H1 (cell line): ENCODE results near the gene EEF1A2. TPM values are rescaled to one million over a fixed set of nuclear protein-coding genes. Genes with fewer than 3 reads are reported as not detected.

Experiments
- ASH2L ChIP-seq: fragments of 200-600, 300-600 bp; sonication (generic); IDR thresholded peaks from one replicate; pipeline ENCODE4 v1.7.1; 2017; ENCODE audit warnings: low read length
- CTBP2 ChIP-seq: IDR thresholded peaks from 2 replicates; pipeline ENCODE4 v1.7.0; 2011; ENCODE audit warnings: borderline replicate concordance, mild to moderate bottlenecking, moderate library complexity, mixed read lengths, low read length; ENCODE audit not compliant: insufficient read depth, insufficient read length
- PHF8 ChIP-seq: fragments of 200-600 bp; sonication (generic); conservative IDR thresholded peaks from 2 replicates; pipeline ENCODE4 v1.7.1; 2012; ENCODE audit warnings: low read depth, mild to moderate bottlenecking, inconsistent platforms, low read length, moderate library complexity
- SIN3A ChIP-seq, 2 experiments: IDR thresholded peaks in 1 of 2; conservative IDR thresholded peaks in 1 of 2; 2 replicates each; pipeline ENCODE4 v1.6.1; 2011 to 2012; ENCODE audit warnings: low read length in 2 of 2, improper control_type of control experiment in 1 of 2, low read depth in 1 of 2, mild to moderate bottlenecking in 1 of 2
- TBP ChIP-seq: IDR thresholded peaks from 2 replicates; pipeline ENCODE4 v1.6.1; 2011; ENCODE audit warnings: low read depth, low read length, improper control_type of control experiment
- polyA plus RNA-seq, 7 experiments: library from polyadenylated mRNA; depleted of rRNA in 3 of 7; stranded (reverse) in 5 of 7; unstranded in 2 of 7; fragments of >200 nt in 5 of 7; fragments of 200-250 nt in 2 of 7; gene quantifications; 1 replicate in 5 of 7; 2 replicates in 1 of 7; 4 replicates in 1 of 7; pipeline versions ENCODE4 v1.2.1 to v1.2.3, GENCODE V29; 2011 to 2013; ENCODE audit warnings: missing spikeins in 2 of 7, mixed read lengths in 2 of 7
- total RNA-seq: library from RNA; stranded (reverse); fragmentation: NEBNext Ultra II Directional; extraction: Animal tissue kit (Norgen Biotek cat#: 25700); gene quantifications from 2 replicates; pipeline ENCODE4 v1.2.1, GENCODE V29; 2021

The EEF1A2 gene
- total and polyA plus RNA-seq, 2 of the 8 experiments (the other 6 are each of a cell fraction or from before 2014, with no cell fraction given), result 7.4 to 25.8 TPM

DNA sequence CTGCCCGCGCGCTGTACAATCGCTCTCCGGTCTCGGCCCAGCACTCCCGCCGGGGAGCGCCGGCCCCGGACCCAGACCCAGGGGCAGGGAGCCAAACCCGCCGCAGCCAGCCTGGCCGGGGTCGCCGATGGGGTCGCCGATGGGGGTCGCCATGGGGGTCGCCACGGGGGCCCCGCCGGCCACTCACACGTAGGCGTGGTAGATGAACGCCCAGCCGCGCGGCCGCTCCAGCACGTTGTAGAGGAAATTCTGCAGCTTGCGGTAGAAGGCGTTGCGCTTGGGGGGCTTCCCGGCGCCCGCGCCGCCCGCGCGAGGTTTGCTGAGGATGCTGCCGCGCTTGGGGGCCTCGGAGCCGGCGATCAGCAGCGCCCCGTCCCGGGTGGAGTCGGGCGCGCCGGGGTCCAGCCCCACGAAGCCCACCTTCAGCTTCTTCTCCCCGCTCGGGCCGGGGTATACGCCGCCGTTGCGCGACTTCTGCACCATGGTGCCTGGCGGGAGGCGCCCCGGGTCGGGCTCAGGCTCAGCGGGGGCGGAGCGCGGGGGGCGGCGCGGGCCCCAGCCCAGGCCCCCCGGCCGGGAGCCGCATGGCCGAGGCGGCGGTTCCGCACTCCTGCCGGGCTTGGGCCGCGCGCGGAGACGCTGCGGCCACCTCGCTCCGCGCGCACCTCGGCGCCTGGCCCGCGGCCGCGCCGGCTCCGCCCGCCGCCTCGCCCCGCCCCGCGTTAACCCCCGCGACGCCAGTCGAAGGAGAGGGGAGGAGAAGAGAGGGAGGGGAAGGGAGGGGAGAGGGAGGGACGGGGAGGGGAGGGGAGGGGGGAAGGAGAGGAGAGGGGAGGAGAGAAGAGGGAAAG, 26.7 kb downstream of the EEF1A2 start, which contains the start of gene KCNQ2 (continued):
- TF ChIP-seq SIN3A (conservative IDR thresholded peaks at IDR 0.05 in 1 of 2, IDR thresholded peaks at IDR 0.05 in 1 of 2; ENCODE audit: low read depth in 1 of 2, low read length in 2 of 2) (0 out of 4 replicates have a peak, but pooled peaks of 1 of the 2 experiments have one; percentile 15), TBP (no peak), CTBP2 (no peak), ASH2L (no peak), PHF8 (0 out of 2 replicates have a peak, but pooled peaks have one; percentile 16)
- TF ChIP-seq, all 59 proteins: peak for 3
